ENCODE data around the gene ZMYM4.
"Not testable (repeated sequence)": the region's sequence is repeated elsewhere in the genome, so short reads cannot be mapped to it uniquely, and the experiment has no call there.

ZMYM4 gene

DNA sequence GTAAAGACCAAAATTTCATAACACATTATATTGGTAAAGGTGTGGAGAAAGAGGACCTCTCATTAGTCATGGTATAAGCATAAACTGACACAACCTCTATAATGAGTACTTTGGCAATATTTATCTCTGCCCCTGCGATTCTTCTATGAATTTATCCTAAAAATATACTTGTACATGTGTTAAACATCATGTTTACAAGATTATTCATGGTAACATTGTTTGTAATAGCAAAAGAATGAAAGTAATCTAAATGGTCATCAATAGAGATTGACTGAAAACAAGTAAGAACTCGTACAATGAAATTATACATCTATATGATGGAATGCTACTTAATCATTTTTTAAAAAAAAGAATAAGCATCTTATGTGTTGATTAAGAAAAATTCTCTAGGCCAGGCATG is 192.3 kb downstream of the ZMYM4 start:
- Histone ChIP-seq H3K36me3 (ENCODE audit: control insufficient read depth in 2 of 2, insufficient read depth in 2 of 2, low read length in 2 of 2) (peaks cover 34 to 50% of the 10 kb centered on the region in 2 donors), H3K9me3 (ENCODE audit: control insufficient read depth in 2 of 2, low read length in 2 of 2) (no peaks in the 10 kb centered on the region), H3K27ac (ENCODE audit: low read depth in 2 of 2, low read length in 2 of 2) (no peak overlapping the region), H3K27me3 (ENCODE audit: control insufficient read depth in 2 of 2, insufficient read depth in 2 of 2, low read length in 2 of 2) (no peaks in the 10 kb centered on the region), H3K4me1 (ENCODE audit: control insufficient read depth in 2 of 2, insufficient read depth in 2 of 2, low read length in 2 of 2) (no peaks in the 10 kb centered on the region), H3K4me3 (ENCODE audit: low read length in 2 of 2) (no peak overlapping the region), H3K9ac (ENCODE audit: low read depth in 1 of 2, low read length in 2 of 2) (no peak overlapping the region)

DNA sequence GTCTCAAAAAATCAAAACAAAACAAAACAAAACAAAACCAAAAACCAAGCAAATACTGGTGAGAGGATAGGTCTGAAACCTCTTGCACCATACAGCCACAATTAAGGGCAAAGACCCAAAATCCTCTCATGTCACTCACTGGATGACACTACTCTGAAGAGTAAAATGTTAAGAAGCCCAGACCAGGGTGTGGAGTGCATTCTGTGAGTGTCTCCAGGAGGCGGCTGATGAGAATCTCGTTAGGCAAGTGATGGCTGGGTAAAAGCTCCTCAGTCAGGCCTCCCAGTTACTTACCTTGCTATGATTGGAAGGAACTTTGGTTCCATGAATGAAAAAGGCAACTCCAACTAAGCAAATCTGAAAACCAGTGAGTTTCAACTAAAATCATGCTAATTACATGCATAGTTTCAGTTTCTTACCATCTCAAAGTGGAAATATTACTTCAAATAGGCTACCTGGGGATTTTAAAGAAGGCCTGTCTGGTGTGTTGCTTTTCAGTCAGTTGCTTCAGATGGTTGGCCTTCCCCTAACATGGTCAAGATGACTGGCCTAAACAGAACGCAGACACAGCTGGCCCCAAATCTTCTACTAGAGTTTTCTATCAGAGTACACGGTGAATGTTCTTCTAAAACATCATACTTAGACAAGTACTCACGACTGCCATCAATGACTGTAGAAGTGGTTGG is 193.6 kb downstream of the ZMYM4 start:
- no peaks in the 10 kb centered on the region for H3K9me3 ChIP-seq (ENCODE audit: control insufficient read depth in 2 of 2, low read length in 2 of 2)
- H3K4me3 ChIP-seq (ENCODE audit: low read length in 2 of 2) = no peak overlapping the region
- H3K27me3 ChIP-seq (ENCODE audit: control insufficient read depth in 2 of 2, insufficient read depth in 2 of 2, low read length in 2 of 2) = no peaks in the 10 kb centered on the region
- no peak overlapping the region for H3K27ac ChIP-seq (ENCODE audit: low read depth in 2 of 2, low read length in 2 of 2)
- no peak overlapping the region for H3K9ac ChIP-seq (ENCODE audit: low read depth in 1 of 2, low read length in 2 of 2)
- peaks cover 38 to 56% of the 10 kb centered on the region in 2 donors for H3K36me3 ChIP-seq (ENCODE audit: control insufficient read depth in 2 of 2, insufficient read depth in 2 of 2, low read length in 2 of 2)
- no peaks in the 10 kb centered on the region for H3K4me1 ChIP-seq (ENCODE audit: control insufficient read depth in 2 of 2, insufficient read depth in 2 of 2, low read length in 2 of 2)

GRCh38 chr1:35463232-35463631 is 194.7 kb downstream of the ZMYM4 start:
- Histone ChIP-seq H3K9me3 (ENCODE audit: control insufficient read depth in 2 of 2, low read length in 2 of 2) (no peaks in the 10 kb centered on the region), H3K9ac (ENCODE audit: low read depth in 1 of 2, low read length in 2 of 2) (no peak overlapping the region), H3K36me3 (ENCODE audit: control insufficient read depth in 2 of 2, insufficient read depth in 2 of 2, low read length in 2 of 2) (peaks cover 35 to 55% of the 10 kb centered on the region in 2 donors), H3K4me1 (ENCODE audit: control insufficient read depth in 2 of 2, insufficient read depth in 2 of 2, low read length in 2 of 2) (no peaks in the 10 kb centered on the region), H3K27ac (ENCODE audit: low read depth in 2 of 2, low read length in 2 of 2) (no peak overlapping the region), H3K27me3 (ENCODE audit: control insufficient read depth in 2 of 2, insufficient read depth in 2 of 2, low read length in 2 of 2) (no peaks in the 10 kb centered on the region), H3K4me3 (ENCODE audit: low read length in 2 of 2) (no peak overlapping the region)

DNA sequence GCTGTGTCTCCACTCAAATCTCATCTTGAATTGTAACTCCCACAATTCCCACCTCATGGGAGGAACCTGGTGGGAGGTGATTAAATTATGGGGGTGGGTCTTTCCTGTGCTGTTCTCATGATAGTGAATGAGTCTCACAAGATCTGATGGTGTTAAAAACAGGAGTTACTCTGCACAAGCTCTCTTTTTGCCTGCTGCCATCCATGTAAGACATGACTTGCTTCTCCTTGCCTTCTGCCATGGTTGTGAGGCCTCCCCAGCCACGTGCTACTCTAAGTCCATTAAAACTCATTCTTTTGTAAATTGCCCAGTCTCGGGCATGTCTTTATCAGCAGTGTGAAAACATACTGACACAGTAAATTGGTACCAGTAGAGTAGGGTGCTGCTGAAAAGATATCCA is 195.2 kb downstream of the ZMYM4 start:
- not testable (repeated sequence) for H3K9me3 ChIP-seq (ENCODE audit: control insufficient read depth in 2 of 2, low read length in 2 of 2); H3K4me1 ChIP-seq (ENCODE audit: control insufficient read depth in 2 of 2, insufficient read depth in 2 of 2, low read length in 2 of 2); H3K27me3 ChIP-seq (ENCODE audit: control insufficient read depth in 2 of 2, insufficient read depth in 2 of 2, low read length in 2 of 2); H3K27ac ChIP-seq (ENCODE audit: low read depth in 2 of 2, low read length in 2 of 2); H3K9ac ChIP-seq (ENCODE audit: low read depth in 1 of 2, low read length in 2 of 2); H3K4me3 ChIP-seq (ENCODE audit: low read length in 2 of 2)
- peaks cover 35 to 57% of the 10 kb centered on the region in 2 donors for H3K36me3 ChIP-seq (ENCODE audit: control insufficient read depth in 2 of 2, insufficient read depth in 2 of 2, low read length in 2 of 2)

GRCh38 chr1:35466120-35466519 is 197.6 kb downstream of the ZMYM4 start:
- no peak overlapping the region for H3K4me3 ChIP-seq (ENCODE audit: low read length in 2 of 2)
- H3K36me3 ChIP-seq (ENCODE audit: control insufficient read depth in 2 of 2, insufficient read depth in 2 of 2, low read length in 2 of 2) = peaks cover 51 to 53% of the 10 kb centered on the region in 2 donors
- no peaks in the 10 kb centered on the region for H3K4me1 ChIP-seq (ENCODE audit: control insufficient read depth in 2 of 2, insufficient read depth in 2 of 2, low read length in 2 of 2)
- no peaks in the 10 kb centered on the region for H3K27me3 ChIP-seq (ENCODE audit: control insufficient read depth in 2 of 2, insufficient read depth in 2 of 2, low read length in 2 of 2)
- no peaks in the 10 kb centered on the region for H3K9me3 ChIP-seq (ENCODE audit: control insufficient read depth in 2 of 2, low read length in 2 of 2)
- H3K27ac ChIP-seq (ENCODE audit: low read depth in 2 of 2, low read length in 2 of 2) = no peak overlapping the region
- H3K9ac ChIP-seq (ENCODE audit: low read depth in 1 of 2, low read length in 2 of 2) = no peak overlapping the region

DNA sequence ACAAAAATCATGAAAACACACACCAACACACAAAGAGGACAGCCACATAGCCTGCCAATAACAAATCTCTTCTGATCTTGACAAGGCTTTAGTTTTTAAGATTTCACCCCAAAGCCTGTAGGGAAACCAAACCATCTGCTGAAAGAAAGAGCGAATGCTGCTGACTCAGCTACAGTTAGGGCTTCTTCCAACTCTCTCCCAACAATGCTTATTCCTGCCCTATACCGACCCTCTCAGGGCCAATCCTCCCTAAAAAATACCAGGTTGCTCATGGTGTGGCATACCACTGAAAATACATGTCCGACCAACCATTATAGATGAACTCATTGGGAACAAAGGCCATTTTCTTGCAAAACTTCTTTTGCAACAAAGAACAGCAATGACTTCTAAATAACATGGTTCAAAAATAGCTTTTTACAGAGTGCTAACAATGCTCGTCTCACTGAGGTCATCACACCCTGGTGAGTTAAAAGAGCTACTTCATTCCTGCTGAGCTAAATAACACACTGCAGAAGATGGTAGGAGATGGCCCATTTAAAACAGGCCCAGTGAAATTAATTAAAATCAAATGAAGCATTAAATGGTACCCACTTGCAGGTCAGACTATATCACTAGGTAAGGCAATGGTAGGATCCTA is 202.6 kb downstream of the ZMYM4 start:
- H3K4me3 ChIP-seq (ENCODE audit: low read length in 2 of 2) = no peak overlapping the region
- peaks cover 34 to 35% of the 10 kb centered on the region in 2 donors for H3K36me3 ChIP-seq (ENCODE audit: control insufficient read depth in 2 of 2, insufficient read depth in 2 of 2, low read length in 2 of 2)
- H3K27ac ChIP-seq (ENCODE audit: low read depth in 2 of 2, low read length in 2 of 2) = no peak overlapping the region
- H3K9ac ChIP-seq (ENCODE audit: low read depth in 1 of 2, low read length in 2 of 2) = no peak overlapping the region
- no peaks in the 10 kb centered on the region for H3K9me3 ChIP-seq (ENCODE audit: control insufficient read depth in 2 of 2, low read length in 2 of 2)
- no peaks in the 10 kb centered on the region for H3K27me3 ChIP-seq (ENCODE audit: control insufficient read depth in 2 of 2, insufficient read depth in 2 of 2, low read length in 2 of 2)
- no peaks in the 10 kb centered on the region for H3K4me1 ChIP-seq (ENCODE audit: control insufficient read depth in 2 of 2, insufficient read depth in 2 of 2, low read length in 2 of 2)
